KOPT-K1 (cell line): Measurements from ENCODE around the gene PRSS53.
A peak's percentile ranks its signal among the peaks of the same experiment; 100 is the strongest.

Source experiments
- H3K27ac ChIP-seq: fragments of 200-600 bp; sonication (generic); 2 replicates; pipeline ENCODE4 v1.5.1; 2016; ENCODE audit warnings: antibody characterized with exemption, mild to moderate bottlenecking, low read depth, low read length; ENCODE audit not compliant: poor library complexity, severe bottlenecking
- H3K36me3 ChIP-seq: fragments of 200-600 bp; sonication (generic); 2 replicates; pipeline ENCODE4 v1.5.1; 2017; ENCODE audit warnings: antibody characterized with exemption, mild to moderate bottlenecking, low read length, moderate library complexity; ENCODE audit not compliant: insufficient read depth
- H3K9me3 ChIP-seq: fragments of 200-600 bp; sonication (generic); 2 replicates; pipeline ENCODE4 v1.5.1; 2017; ENCODE audit warnings: antibody characterized with exemption, low read length, mild to moderate bottlenecking; ENCODE audit not compliant: insufficient read depth, poor library complexity, severe bottlenecking

The PRSS53 gene

DNA sequence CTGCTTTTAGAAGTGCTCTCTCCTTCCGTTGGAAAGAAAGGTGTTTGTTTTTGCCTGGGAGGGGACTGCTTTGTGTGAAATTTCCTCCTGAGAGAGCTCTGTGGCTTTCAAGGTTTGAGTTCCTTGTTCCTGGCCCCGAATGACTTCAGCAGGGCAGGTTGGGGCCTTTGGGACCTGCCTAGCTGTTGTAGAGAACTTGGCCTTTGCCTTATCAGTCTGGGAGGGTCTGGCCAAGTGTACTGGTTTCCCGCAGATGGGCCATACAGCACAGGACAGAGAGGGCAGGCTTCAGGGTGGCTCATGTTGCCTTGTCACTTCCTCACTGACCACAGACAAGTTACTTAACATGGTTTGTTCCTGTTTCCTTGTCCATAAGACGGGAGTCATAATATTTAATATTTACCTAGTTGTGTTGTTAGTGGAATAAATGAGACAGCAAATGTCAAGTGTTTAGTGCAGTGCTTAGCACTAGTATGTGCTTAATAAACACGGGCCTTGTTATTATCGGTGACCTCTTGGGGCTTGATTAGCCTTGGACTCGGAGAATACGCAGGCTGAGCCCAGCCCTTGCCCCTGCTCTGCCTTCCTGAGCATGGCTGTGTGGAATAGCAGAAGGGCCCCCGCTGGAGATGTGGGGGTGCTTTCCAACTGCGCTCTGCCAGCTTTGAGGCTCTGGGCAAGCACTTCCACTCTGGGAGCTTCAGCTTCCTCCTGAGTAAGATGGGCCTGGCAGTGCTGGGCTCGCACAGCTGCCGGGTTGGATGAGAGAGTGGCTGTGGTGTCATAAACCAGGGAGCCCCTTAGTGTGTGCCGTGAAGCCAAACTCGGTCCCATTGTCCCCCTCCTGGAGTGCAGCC is 40.2 kb upstream of the PRSS53 start:
- H3K27ac ChIP-seq = no peak overlapping the region
- H3K9me3 ChIP-seq = no peaks in the 10 kb centered on the region
- peaks cover 54% of the 10 kb centered on the region for H3K36me3 ChIP-seq

- peaks cover 71% of the 10 kb centered on the region for H3K36me3 ChIP-seq
- H3K9me3 ChIP-seq = no peaks in the 10 kb centered on the region
- no peak overlapping the region for H3K27ac ChIP-seq
Measured at GRCh38 chr16:31127182-31127581, 38.4 kb upstream of the PRSS53 start.

- no peaks in the 10 kb centered on the region for H3K9me3 ChIP-seq
- peaks cover 72% of the 10 kb centered on the region for H3K36me3 ChIP-seq
- no peak overlapping the region for H3K27ac ChIP-seq
Measured at GRCh38 chr16:31125844-31126243, 37.1 kb upstream of the PRSS53 start.

DNA sequence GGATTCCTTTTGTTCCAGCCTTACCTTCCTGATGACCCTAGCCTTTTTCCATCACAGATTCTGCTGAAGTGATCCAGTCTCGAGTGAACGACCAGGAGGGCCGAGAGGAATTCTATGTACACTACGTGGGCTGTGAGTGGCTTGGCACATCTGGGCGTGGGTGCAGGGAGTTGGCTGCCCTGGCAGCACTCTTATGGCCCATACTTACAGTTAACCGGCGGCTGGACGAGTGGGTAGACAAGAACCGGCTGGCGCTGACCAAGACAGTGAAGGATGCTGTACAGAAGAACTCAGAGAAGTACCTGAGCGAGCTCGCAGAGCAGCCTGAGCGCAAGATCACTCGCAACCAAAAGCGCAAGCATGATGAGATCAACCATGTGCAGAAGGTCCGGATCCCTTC is 31.4 kb upstream of the PRSS53 start:
- Histone ChIP-seq H3K36me3 (peaks cover 63% of the 10 kb centered on the region), H3K9me3 (no peaks in the 10 kb centered on the region), H3K27ac (no peak overlapping the region)

DNA sequence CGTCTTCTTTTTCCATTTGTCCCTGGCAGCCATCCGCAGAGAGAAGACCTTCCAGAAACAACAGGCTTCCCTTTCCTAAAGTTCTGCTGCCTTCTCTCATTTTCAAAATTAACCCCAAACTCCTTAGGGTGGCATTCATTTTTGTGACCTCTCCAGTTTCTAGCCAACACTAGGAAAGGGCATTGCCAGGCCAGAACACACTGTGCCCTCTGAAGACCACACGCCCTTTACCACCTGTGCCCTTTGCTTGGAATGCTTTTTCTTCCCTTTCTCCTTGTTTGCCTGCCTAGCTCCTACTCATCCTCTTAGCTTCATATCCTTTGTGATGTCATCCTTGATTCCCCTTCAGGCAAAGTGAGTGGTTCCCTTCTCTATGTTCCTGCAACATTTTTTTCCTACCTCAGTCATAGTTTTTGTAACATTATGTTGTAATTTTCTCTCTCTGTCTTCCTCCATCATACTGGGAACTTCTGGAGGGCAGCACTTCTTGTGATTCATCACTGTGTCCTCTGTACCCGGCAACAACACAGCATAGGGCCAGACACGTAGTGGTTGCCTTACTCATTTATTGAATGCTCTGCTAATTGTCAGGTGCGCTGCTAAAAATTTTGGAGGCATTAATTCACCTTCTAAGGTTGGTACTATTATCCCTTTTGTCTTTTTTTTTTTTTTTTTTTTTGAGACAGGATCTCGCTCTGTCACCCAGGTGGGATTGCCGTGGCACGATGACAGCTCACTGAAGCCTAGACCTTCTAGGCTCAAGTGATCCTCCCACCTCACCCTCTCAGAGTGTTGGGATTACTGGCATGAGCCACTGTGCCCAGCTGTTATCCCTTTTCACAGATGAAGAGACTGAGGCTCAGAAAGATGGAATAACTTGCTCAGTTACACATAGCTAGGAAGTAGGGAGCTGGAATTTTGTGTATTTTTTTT is 29.7 kb upstream of the PRSS53 start:
- Histone ChIP-seq H3K36me3 (peaks cover 53% of the 10 kb centered on the region), H3K9me3 (no peaks in the 10 kb centered on the region), H3K27ac (peak overlapping the region; percentile 85)

DNA sequence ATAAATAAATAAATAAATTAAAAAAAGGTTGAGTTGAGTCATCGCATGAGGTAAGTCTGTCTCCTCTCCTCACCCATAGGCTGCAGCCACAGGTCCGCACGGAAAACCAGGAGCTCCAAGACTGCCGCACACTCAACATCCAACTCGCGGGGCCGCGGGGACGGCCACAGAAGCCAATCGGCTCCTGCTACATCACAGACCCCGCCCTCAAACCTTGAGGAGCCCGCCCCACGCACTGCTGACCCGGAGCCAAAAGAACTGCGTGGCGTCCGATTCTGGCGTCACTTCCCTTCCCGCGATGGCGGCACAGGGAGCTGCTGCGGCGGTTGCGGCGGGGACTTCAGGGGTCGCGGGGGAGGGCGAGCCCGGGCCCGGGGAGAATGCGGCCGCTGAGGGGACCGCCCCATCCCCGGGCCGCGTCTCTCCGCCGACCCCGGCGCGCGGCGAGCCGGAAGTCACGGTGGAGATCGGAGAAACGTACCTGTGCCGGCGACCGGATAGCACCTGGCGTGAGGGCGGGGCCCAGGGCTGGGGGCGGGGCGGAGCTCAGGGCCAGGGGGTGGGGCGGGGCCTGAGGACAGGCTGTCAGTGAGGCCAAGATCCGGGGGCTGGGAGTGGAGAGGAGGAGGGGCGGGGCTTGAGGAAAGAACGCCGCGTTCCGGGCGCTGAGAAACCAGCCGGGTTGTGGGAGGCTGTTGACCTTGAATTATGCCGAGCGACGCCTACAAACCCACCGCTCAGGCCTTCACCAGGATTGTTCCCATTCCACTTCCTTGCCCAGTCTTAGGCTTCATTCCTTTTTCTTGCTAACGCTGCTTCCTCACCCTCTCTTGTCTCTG is 28.9 kb upstream of the PRSS53 start, which contains the start of gene KAT8:
Gene KAT8, plus strand, starts transcription at position 281 of the 839 bp plus-strand sequence. Its CDS starts 18 bp downstream, at position 299.
- Histone ChIP-seq H3K36me3 (peaks cover 51% of the 10 kb centered on the region), H3K9me3 (no peaks in the 10 kb centered on the region)

GRCh38 chr16:31114468-31114867 is 25.7 kb upstream of the PRSS53 start:
- no peaks in the 10 kb centered on the region for H3K9me3 ChIP-seq
- peaks cover 51% of the 10 kb centered on the region for H3K36me3 ChIP-seq
- H3K27ac ChIP-seq = no peak overlapping the region

More for the DNA sequence above, 28.9 kb upstream of the PRSS53 start, which contains the start of gene KAT8:
- peak within 1 kb of the TSS; percentile 85 for H3K27ac ChIP-seq

GRCh38 chr16:31113121-31114120 is 24.7 kb upstream of the PRSS53 start:
- peaks cover 41% of the 10 kb centered on the region for H3K36me3 ChIP-seq
- H3K27ac ChIP-seq = no peak overlapping the region
- no peaks in the 10 kb centered on the region for H3K9me3 ChIP-seq

- no peak overlapping the region for H3K27ac ChIP-seq
- H3K36me3 ChIP-seq = peaks cover 39% of the 10 kb centered on the region
- no peaks in the 10 kb centered on the region for H3K9me3 ChIP-seq
Measured at GRCh38 chr16:31112711-31113110, 24.0 kb upstream of the PRSS53 start.

GRCh38 chr16:31111881-31112466 is 23.2 kb upstream of the PRSS53 start:
- H3K9me3 ChIP-seq = no peaks in the 10 kb centered on the region
- H3K36me3 ChIP-seq = peaks cover 39% of the 10 kb centered on the region
- no peak overlapping the region for H3K27ac ChIP-seq

DNA sequence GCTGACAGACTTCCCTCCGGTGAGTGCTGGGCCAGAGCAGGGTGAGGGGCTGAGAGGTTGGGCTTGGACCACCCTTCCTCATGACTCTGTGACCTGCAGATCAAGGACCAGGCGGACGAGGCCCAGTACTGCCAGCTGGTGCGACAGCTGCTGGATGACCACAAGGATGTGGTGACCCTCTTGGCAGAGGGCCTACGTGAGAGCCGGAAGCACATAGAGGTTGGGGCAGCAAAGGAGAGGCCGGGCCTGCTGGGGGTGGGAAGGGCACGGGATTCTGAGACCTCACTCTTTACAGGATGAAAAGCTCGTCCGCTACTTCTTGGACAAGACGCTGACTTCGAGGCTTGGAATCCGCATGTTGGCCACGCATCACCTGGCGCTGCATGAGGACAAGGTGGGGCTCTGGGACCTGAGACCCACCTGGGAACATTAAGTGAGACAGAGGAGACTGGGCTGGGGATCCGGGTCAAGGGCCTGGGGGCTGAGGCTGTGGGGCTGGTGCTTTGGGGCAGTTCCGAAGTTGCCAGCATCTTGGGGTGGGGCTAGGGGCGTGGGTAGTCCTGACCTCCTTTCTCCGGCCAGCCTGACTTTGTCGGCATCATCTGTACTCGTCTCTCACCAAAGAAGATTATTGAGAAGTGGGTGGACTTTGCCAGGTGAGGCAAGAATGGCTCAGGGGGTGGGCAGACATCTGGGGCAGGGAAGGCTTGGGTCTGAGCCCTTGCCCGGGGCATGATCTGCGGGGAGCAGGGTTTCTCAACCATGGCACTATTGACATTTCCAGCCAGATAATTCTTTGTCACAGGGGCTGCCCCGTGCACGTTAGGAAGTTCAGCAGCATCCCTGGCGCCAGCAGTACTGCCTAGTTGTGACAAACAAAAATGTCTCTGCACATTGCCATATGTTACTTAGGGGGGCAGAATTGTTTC is 21.6 kb upstream of the PRSS53 start:
- Histone ChIP-seq H3K27ac (no peak overlapping the region), H3K36me3 (peaks cover 39% of the 10 kb centered on the region), H3K9me3 (no peaks in the 10 kb centered on the region)

- no peaks in the 10 kb centered on the region for H3K9me3 ChIP-seq
- peaks cover 39% of the 10 kb centered on the region for H3K36me3 ChIP-seq
- H3K27ac ChIP-seq = no peak overlapping the region
Measured at GRCh38 chr16:31109622-31110021, 20.9 kb upstream of the PRSS53 start.
